Gastroesophageal sphincter (tissue), 4 donors: ENCODE results near the gene NCOA3. TPM values are rescaled to one million over a fixed set of nuclear protein-coding genes. Genes with fewer than 3 reads are reported as not detected.

Source experiments
- ATAC-seq: fragments of 150-250 bp; one replicate; pipeline ENCODE4 v1.9.1; 2016; ENCODE audit warnings: mild to moderate bottlenecking, moderate library complexity
- H3K27ac ChIP-seq, 4 donors: fragments of 200-600 bp; sonication (generic) in 3 of 4; 1 replicate in 3 of 4; 2 replicates in 1 of 4; pipeline ENCODE4 v1.5.1; 2016 to 2019
- H3K27me3 ChIP-seq: fragments of 200-600 bp; sonication (generic); one replicate; pipeline ENCODE4 v1.5.1; 2019
- H3K36me3 ChIP-seq, 2 donors: fragments of 200-600 bp; sonication (generic); one replicate each; pipeline ENCODE4 v1.5.1; 2019; ENCODE audit warnings: control low read depth in 1 of 2
- H3K4me1 ChIP-seq, 3 donors: fragments of 200-600 bp; sonication (generic); 1 replicate in 2 of 3; 2 replicates in 1 of 3; pipeline ENCODE4 v1.5.1; 2016 to 2019; ENCODE audit warnings: control low read depth in 2 of 3
- H3K4me3 ChIP-seq, 2 donors: fragments of 200-600 bp; sonication (generic); one replicate each; pipeline ENCODE4 v1.5.1; 2019; ENCODE audit warnings: mild to moderate bottlenecking in 1 of 2, moderate library complexity in 1 of 2
- H3K9me3 ChIP-seq, 3 donors: fragments of 200-600 bp; sonication (generic); one replicate each; pipeline ENCODE4 v1.5.1; 2017 to 2019; ENCODE audit warnings: control low read depth in 2 of 3
- CTCF ChIP-seq, 4 experiments: fragments of 200-600 bp in 2 of 4; fragments of 450-650 bp in 2 of 4; sonication (generic) in 1 of 4; IDR thresholded peaks; one replicate each; pipeline ENCODE4 v1.5.1; 2017 to 2019; ENCODE audit warnings: antibody characterized with exemption in 4 of 4, mild to moderate bottlenecking in 2 of 4, moderate library complexity in 2 of 4
- EP300 ChIP-seq: sonication (generic); formaldehyde crosslinking; IDR thresholded peaks from one replicate; pipeline ENCODE4 v1.6.1; 2017; ENCODE audit warnings: antibody characterized with exemption, mild to moderate bottlenecking
- POLR2A ChIP-seq, 2 donors: fragments of 450-650 bp; IDR thresholded peaks; one replicate each; pipeline ENCODE4 v1.6.1; 2017; ENCODE audit warnings: antibody characterized with exemption in 2 of 2, mild to moderate bottlenecking in 2 of 2, moderate library complexity in 1 of 2
- POLR2AphosphoS5 ChIP-seq: sonication (generic); formaldehyde crosslinking; IDR thresholded peaks from one replicate; pipeline ENCODE4 v1.6.1; 2017; ENCODE audit warnings: antibody characterized with exemption
- WGBS, 2 donors: methylation state at CpG; one replicate each; pipeline ENCODE4 v1.1.5; 2018; ENCODE audit warnings: low coverage in 1 of 2; 5-methylcytosine and 5-hydroxymethylcytosine counted together
- total RNA-seq, 4 donors: library from RNA; depleted of rRNA; stranded (reverse); fragments of >200 nt; gene quantifications; one replicate each; pipeline ENCODE4 v1.1.0, GENCODE V29; 2016

Gene NCOA3
- total RNA-seq, 4 donors from 2014 or later = 28.8 to 44.5 (median 37.6) TPM

GRCh38 chr20:47605673-47606413 is 104.2 kb downstream of the NCOA3 start:
- Histone ChIP-seq H3K4me3 (no peak overlapping the region), H3K9me3 (no peaks in the 10 kb centered on the region), H3K36me3 (no peaks in the 10 kb centered on the region), H3K27me3 (no peaks in the 10 kb centered on the region), H3K27ac (no peak overlapping the region), H3K4me1 (peaks cover 0 to 29% (median 0%) of the 10 kb centered on the region in 3 donors)
- WGBS, 2 donors = 92 to 94% methylated on average over 5 to 7 of the region's 9 CpGs
- no peak for ATAC-seq
- TF ChIP-seq CTCF (IDR thresholded peaks at IDR 0.05) = no peak
- TF ChIP-seq EP300 = no peak
- TF ChIP-seq POLR2A (IDR thresholded peaks at IDR 0.05) = no peak

GRCh38 chr20:47606414-47606982 is 104.8 kb downstream of the NCOA3 start:
- Histone ChIP-seq H3K4me1 (peaks cover 0 to 30% (median 0%) of the 10 kb centered on the region in 3 donors), H3K36me3 (no peaks in the 10 kb centered on the region), H3K27me3 (no peaks in the 10 kb centered on the region), H3K9me3 (no peaks in the 10 kb centered on the region), H3K4me3 (no peak overlapping the region), H3K27ac (no peak overlapping the region)
- ATAC-seq = no peak
- TF ChIP-seq CTCF (IDR thresholded peaks at IDR 0.05) (no peak), POLR2AphosphoS5 (no peak), EP300 (no peak), POLR2A (IDR thresholded peaks at IDR 0.05) (no peak)
- 92 to 98% methylated on average over 7 of the region's 7 CpGs for WGBS, 2 donors

GRCh38 chr20:47606983-47607613 is 105.4 kb downstream of the NCOA3 start:
- H3K9me3 ChIP-seq = no peaks in the 10 kb centered on the region
- 82 to 89% methylated on average over 1 of the region's 1 CpG for WGBS, 2 donors
- no peak overlapping the region for H3K4me3 ChIP-seq
- no peaks in the 10 kb centered on the region for H3K36me3 ChIP-seq
- no peaks in the 10 kb centered on the region for H3K27me3 ChIP-seq
- ATAC-seq = no peak
- H3K4me1 ChIP-seq = peaks cover 0 to 25% (median 0%) of the 10 kb centered on the region in 3 donors
- no peak overlapping the region for H3K27ac ChIP-seq
- TF ChIP-seq CTCF (IDR thresholded peaks at IDR 0.05) = no peak
- TF ChIP-seq POLR2A (IDR thresholded peaks at IDR 0.05) = no peak
- TF ChIP-seq POLR2AphosphoS5 = no peak
- TF ChIP-seq EP300 = no peak

GRCh38 chr20:47609001-47609400 is 107.3 kb downstream of the NCOA3 start:
- WGBS, 2 donors = 82 to 88% methylated on average over 5 of the region's 5 CpGs
- TF ChIP-seq EP300 = no peak
- no peak for TF ChIP-seq POLR2A (IDR thresholded peaks at IDR 0.05)
- no peak for TF ChIP-seq CTCF (IDR thresholded peaks at IDR 0.05)
- no peak for ATAC-seq
- Histone ChIP-seq H3K36me3 (no peaks in the 10 kb centered on the region), H3K9me3 (no peaks in the 10 kb centered on the region), H3K4me3 (no peak overlapping the region), H3K27ac (no peak overlapping the region), H3K4me1 (peaks cover 0 to 22% (median 0%) of the 10 kb centered on the region in 3 donors), H3K27me3 (no peaks in the 10 kb centered on the region)
